Astrocyte of the cerebellum (primary cell): ENCODE results near the gene TRNP1.
A peak's percentile ranks its signal among the peaks of the same experiment; 100 is the strongest.

Experiments used
- DNase-seq: peaks from one replicate; pipeline ENCODE4 v3.0.0-alpha.2; 2011; ENCODE audit warnings: low read depth
- H3K4me3 ChIP-seq: 2 replicates; pipeline ENCODE4 v1.5.1; 2011; ENCODE audit warnings: mild to moderate bottlenecking, low read depth, low read length, moderate library complexity
- in situ Hi-C: cut with HindIII; loops from 2 replicates; pipeline ENCODE4 v1.10.0; 2017; ENCODE audit warnings: low sequenced_read_pairs
- TF ChIP-seq, protein P1 (sequence below): IDR thresholded peaks from 2 replicates; pipeline ENCODE4 v1.5.1; 2012; ENCODE audit warnings: low read length, low read depth, moderate library complexity, mild to moderate bottlenecking; ENCODE audit errors: missing control alignments

TRNP1 gene

DNA sequence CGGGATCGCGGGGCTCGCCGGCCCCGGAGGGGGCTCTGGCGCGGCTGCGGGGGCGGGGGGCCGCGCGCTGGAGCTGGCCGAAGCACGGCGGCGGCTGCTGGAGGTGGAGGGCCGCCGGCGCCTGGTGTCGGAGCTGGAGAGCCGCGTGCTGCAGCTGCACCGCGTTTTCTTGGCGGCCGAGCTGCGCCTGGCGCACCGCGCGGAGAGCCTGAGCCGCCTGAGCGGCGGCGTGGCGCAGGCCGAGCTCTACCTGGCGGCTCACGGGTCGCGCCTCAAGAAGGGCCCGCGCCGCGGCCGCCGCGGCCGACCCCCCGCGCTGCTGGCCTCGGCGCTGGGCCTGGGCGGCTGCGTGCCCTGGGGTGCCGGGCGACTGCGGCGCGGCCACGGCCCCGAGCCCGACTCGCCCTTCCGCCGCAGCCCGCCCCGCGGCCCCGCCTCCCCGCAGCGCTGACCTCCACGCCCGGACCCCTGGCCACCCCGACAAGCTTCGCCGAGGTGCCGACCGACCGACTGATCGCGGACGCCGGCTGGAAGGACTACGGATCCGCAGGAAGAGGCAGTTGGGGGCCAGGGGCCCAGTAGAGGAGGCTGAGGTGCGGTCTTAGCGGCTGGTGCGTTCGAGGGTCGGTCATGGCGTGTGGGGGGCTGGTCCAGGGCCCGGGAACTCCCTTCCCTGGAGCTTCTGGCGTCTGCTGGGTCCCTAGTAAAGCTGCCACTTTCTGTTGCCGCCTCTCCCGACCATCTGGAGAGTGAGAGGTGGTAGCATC, 711 bp downstream of the TRNP1 start:
- in situ Hi-C loops, result loop anchor here (5.0 kb wide), 1 partner anchor 43 kb away; no protein-coding TSS in a partner anchor
- H3K4me3 ChIP-seq, result peak overlapping the region; percentile 63
- TF ChIP-seq, protein P1, sequence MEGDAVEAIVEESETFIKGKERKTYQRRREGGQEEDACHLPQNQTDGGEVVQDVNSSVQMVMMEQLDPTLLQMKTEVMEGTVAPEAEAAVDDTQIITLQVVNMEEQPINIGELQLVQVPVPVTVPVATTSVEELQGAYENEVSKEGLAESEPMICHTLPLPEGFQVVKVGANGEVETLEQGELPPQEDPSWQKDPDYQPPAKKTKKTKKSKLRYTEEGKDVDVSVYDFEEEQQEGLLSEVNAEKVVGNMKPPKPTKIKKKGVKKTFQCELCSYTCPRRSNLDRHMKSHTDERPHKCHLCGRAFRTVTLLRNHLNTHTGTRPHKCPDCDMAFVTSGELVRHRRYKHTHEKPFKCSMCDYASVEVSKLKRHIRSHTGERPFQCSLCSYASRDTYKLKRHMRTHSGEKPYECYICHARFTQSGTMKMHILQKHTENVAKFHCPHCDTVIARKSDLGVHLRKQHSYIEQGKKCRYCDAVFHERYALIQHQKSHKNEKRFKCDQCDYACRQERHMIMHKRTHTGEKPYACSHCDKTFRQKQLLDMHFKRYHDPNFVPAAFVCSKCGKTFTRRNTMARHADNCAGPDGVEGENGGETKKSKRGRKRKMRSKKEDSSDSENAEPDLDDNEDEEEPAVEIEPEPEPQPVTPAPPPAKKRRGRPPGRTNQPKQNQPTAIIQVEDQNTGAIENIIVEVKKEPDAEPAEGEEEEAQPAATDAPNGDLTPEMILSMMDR, result no peak
- no peak for DNase-seq

DNA sequence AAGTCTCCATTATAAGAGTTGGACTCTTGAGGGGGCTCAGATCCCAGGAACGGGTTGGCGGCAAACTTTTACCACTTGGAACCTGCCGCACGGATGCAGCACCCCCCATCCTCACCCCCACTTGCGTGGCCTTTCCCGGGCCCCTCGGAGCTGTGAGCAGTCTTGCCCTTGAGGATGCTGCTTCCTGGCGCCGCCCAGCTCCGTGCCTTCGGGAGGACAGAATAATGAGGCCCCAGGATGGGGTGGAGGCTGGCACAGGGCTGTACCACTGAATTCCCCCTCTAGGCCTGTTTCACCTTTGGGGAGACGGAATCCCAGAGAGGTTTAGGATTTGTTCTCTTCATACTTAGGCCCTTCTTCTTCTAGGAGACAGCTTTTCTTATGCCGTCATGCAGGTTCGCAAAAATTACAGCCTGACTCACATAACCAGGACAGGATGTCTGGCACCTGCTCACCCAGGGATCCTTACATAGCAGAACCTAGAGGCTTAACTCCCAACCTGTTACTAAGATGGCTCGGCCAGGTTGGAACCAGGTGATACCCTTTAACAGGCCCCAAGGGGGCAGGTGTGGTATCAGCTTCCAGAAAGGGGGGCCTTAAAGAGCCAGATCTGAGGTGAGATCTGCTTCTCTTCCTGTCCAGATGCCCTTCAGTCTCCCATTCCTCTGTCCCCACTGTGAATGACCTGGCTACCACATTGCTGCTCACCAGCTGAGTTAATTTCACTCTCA, 1.5 kb downstream of the TRNP1 start:
- DNase-seq, result no peak
- TF ChIP-seq, protein P1, result no peak
- peak overlapping the region; percentile 63 for H3K4me3 ChIP-seq
- in situ Hi-C loops, result loop anchor here (5.0 kb wide), 1 partner anchor 42 kb away; no protein-coding TSS in a partner anchor

DNA sequence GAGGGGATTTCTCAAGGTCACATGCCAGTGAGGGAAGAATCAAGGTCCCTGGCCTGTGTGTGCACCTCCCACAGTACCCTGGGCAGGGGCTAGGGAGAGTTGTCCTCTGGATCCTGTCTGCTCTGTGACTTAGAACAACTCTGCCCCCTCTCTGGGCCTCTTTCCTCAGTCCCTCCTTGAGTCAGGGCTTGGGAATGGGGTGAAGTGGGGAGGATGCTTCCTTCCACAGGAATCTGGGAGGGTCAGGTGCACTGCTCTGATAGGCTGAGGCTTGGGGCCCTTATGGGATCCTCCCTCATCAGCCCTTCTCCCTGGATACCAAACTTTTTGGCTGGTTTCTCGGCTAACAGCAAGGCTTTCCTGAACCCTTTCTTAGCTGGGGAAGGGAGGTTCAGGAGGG, 2.5 kb downstream of the TRNP1 start:
- in situ Hi-C loops, result no loop called here
- H3K4me3 ChIP-seq, result peak overlapping the region; percentile 14

DNA sequence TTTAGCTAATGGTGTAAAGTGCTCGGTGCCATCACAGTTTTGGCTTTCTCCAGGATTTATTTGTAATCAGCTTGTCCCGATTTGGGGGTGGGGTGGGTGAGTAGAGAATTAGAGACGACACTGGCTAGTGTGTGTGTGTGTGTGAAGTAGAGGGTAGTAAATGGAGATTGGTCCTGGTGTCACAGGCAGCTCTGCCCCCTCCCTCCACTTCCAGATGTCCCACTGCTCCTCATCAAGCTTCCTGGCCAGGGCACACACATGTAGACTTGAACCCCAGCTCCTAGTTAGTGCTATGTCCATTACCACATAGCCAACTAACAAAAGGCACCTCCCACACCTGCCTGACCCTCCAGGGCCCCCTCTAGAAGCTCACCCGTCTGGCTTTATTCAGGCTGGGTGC, 3.2 kb downstream of the TRNP1 start:
- TF ChIP-seq, protein P1, result no peak
- DNase-seq, result no peak
- no peak overlapping the region for H3K4me3 ChIP-seq
- in situ Hi-C loops, result no loop called here

More for the DNA sequence above, 2.5 kb downstream of the TRNP1 start:
- DNase-seq, result no peak
- TF ChIP-seq, protein P1, result no peak

DNA sequence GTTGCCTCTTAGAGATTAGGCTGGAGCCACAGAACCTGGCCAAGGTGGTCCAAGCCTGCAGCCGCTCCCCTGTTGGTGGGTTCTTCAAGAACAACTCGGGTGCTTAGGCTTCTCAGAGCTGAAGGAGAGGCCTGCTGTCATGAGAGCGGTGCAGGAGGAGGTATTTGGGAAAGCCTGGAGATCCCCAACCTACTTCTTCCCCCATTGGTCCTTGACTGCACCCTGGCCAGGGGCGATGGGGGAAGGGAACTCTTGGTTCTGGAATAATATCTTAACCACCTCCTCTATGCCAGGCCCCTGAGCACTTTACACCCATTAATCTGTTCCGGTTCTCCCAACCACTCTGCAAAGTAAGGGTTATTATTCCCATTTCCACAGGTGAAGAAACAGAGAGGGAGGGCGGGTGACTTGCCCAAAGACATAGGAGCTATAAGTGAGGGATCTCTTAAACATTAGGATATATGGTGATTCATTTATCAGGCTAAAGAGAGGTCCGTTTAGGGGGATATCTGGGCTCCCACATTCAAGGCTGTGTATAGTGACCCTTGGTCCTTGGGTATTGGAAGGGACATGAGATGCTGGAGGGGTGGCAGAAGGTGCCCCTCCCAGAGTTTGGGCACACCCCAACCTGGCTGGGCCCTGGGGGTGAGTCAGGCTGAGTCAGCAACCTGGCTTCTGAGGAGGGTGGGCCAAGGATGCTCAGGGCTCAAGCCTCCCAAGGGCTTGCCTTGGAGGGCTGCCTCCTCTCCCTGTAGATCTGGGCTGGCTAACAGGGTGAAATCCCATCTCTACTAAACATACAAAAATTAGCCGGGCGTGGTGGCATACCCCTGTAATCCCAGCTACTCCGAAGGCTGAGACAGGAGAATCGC, 5.2 kb downstream of the TRNP1 start:
- no peak overlapping the region for H3K4me3 ChIP-seq
- DNase-seq, result no peak
- TF ChIP-seq, protein P1, result no peak
- in situ Hi-C loops, result no loop called here

DNA sequence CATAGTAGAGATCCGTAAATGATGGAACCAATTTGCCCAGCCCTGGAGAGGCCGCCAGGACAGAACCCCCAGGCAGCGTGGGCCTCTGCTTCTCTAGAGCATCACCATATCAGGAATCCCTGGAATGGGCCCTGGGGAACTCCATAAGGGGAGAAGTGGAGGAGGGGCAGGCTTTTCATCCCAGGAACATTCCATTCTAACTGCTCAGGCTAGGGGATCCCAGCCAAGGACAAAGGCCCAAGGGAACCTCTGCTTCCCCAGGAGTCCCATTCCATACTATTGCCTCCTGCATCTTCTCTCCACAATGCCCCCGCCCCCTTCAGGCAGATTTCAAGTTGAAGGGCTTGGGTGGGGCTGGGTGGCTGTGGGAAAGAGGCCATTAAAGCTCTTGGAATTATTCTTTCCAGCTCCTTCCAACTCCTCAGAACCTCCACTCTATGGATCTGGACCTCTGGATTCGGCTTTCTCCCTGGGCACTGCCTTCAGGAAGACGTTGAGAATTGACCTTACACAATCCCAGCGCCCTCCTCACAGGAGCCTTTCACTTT, 6.0 kb downstream of the TRNP1 start:
- H3K4me3 ChIP-seq, result no peak overlapping the region
- TF ChIP-seq, protein P1, result peak; percentile 11
- peak; percentile 96 for DNase-seq
- in situ Hi-C loops, result no loop called here
